ENCODE data around the gene CNIH4. TPM values are rescaled to one million over a fixed set of nuclear protein-coding genes. Genes with fewer than 3 reads are reported as not detected.

Gene CNIH4
- total and polyA plus RNA-seq, 4 donors, result 27.8 to 146 (median 113) TPM

DNA sequence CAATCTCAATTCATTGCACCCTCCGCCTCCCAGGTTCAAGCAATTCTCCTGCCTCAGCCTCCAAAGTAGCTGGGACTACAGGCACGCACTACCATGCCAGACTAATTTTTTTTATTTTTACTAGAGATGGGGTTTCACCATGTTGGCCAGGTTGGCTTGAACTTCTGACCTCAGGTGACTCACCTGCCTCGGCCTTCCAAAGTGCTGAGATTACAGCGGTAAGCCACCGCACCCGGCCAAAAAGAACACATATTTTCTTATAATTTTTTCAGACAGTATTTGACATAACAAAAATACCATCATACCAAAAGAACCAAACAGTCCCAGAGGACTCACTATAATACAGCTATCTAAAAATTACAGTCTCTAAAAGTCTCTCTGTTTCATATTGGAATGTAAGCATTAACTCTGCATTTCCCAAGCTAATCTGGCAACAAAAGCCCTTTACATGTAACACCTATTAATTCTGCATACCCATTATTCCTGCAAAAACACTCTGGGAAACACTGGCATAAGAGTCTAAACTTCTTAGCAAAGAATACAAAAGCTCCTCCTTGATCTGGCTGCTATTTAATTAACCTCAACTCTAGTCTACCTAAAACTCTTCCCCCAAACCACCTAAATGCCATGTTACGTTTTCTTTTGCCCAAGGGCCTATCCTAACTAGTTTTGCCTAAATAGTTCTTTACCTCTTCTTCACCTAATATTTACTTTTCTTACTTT, 51.1 kb downstream of the CNIH4 start:
- Histone ChIP-seq H3K36me3 (ENCODE audit: control insufficient read depth in 4 of 4, insufficient read depth in 4 of 4, low read length in 4 of 4) (peaks cover 17 to 46% (median 24%) of the 10 kb centered on the region in 4 donors), H3K4me1 (ENCODE audit: control insufficient read depth in 5 of 5, insufficient read depth in 5 of 5, low read length in 5 of 5) (no peaks in the 10 kb centered on the region), H3K9me3 (ENCODE audit: control insufficient read depth in 4 of 4, insufficient read depth in 3 of 4, low read length in 3 of 4) (no peaks in the 10 kb centered on the region), H3K27me3 (ENCODE audit: control insufficient read depth in 3 of 3, insufficient read depth in 3 of 3, low read length in 2 of 3) (no peaks in the 10 kb centered on the region), H3K27ac (ENCODE audit: low read depth in 1 of 2, low read length in 1 of 2) (no peak overlapping the region), H3K4me3 (no peak overlapping the region), H3K9ac (ENCODE audit: insufficient read depth in 1 of 2, low read length in 2 of 2) (no peak overlapping the region)
- no peak for ATAC-seq (ENCODE audit: insufficient read depth, low FRiP score)
- TF ChIP-seq, protein P1, sequence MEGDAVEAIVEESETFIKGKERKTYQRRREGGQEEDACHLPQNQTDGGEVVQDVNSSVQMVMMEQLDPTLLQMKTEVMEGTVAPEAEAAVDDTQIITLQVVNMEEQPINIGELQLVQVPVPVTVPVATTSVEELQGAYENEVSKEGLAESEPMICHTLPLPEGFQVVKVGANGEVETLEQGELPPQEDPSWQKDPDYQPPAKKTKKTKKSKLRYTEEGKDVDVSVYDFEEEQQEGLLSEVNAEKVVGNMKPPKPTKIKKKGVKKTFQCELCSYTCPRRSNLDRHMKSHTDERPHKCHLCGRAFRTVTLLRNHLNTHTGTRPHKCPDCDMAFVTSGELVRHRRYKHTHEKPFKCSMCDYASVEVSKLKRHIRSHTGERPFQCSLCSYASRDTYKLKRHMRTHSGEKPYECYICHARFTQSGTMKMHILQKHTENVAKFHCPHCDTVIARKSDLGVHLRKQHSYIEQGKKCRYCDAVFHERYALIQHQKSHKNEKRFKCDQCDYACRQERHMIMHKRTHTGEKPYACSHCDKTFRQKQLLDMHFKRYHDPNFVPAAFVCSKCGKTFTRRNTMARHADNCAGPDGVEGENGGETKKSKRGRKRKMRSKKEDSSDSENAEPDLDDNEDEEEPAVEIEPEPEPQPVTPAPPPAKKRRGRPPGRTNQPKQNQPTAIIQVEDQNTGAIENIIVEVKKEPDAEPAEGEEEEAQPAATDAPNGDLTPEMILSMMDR (IDR thresholded peaks at IDR 0.05; ENCODE audit: control extremely low read depth, extremely low read depth), result no peak
- WGBS, 2 donors, result 83 to 95% methylated on average over 7 of the region's 7 CpGs
- no peak for DNase-seq

GRCh38 chr1:224408294-224408590, 51.6 kb downstream of the CNIH4 start:
- Histone ChIP-seq H3K9ac (ENCODE audit: insufficient read depth in 1 of 2, low read length in 2 of 2) (no peak overlapping the region), H3K27ac (ENCODE audit: low read depth in 1 of 2, low read length in 1 of 2) (no peak overlapping the region), H3K27me3 (ENCODE audit: control insufficient read depth in 3 of 3, insufficient read depth in 3 of 3, low read length in 2 of 3) (no peaks in the 10 kb centered on the region), H3K4me3 (no peak overlapping the region), H3K36me3 (ENCODE audit: control insufficient read depth in 4 of 4, insufficient read depth in 4 of 4, low read length in 4 of 4) (peaks cover 17 to 49% (median 24%) of the 10 kb centered on the region in 4 donors), H3K9me3 (ENCODE audit: control insufficient read depth in 4 of 4, insufficient read depth in 3 of 4, low read length in 3 of 4) (no peaks in the 10 kb centered on the region), H3K4me1 (ENCODE audit: control insufficient read depth in 5 of 5, insufficient read depth in 5 of 5, low read length in 5 of 5) (no peaks in the 10 kb centered on the region)
- ATAC-seq (ENCODE audit: insufficient read depth, low FRiP score) (no peak), DNase-seq (no peak)
- TF ChIP-seq, protein P1 (IDR thresholded peaks at IDR 0.05; ENCODE audit: control extremely low read depth, extremely low read depth), result no peak
- 97 to 98% methylated on average over 1 of the region's 1 CpG for WGBS, 2 donors

GRCh38 chr1:224411766-224412165, 55.1 kb downstream of the CNIH4 start:
- peaks cover 9 to 44% (median 27%) of the 10 kb centered on the region in 4 donors for H3K36me3 ChIP-seq (ENCODE audit: control insufficient read depth in 4 of 4, insufficient read depth in 4 of 4, low read length in 4 of 4)
- no peak for DNase-seq

More at GRCh38 chr1:224411766-224412165, 55.1 kb downstream of the CNIH4 start:
- 84 to 90% methylated on average over 1 of the region's 1 CpG for WGBS, 2 donors
- Histone ChIP-seq H3K9me3 (ENCODE audit: control insufficient read depth in 4 of 4, insufficient read depth in 3 of 4, low read length in 3 of 4) (no peaks in the 10 kb centered on the region), H3K4me1 (ENCODE audit: control insufficient read depth in 5 of 5, insufficient read depth in 5 of 5, low read length in 5 of 5) (no peaks in the 10 kb centered on the region), H3K4me3 (no peak overlapping the region), H3K27me3 (ENCODE audit: control insufficient read depth in 3 of 3, insufficient read depth in 3 of 3, low read length in 2 of 3) (no peaks in the 10 kb centered on the region), H3K9ac (ENCODE audit: insufficient read depth in 1 of 2, low read length in 2 of 2) (no peak overlapping the region), H3K27ac (ENCODE audit: low read depth in 1 of 2, low read length in 1 of 2) (no peak overlapping the region)
- TF ChIP-seq, protein P1 (IDR thresholded peaks at IDR 0.05; ENCODE audit: control extremely low read depth, extremely low read depth), result no peak
- ATAC-seq (ENCODE audit: insufficient read depth, low FRiP score), result no peak

Measured in lung (tissue), 12 donors.